HG03139 (cell line): ENCODE results near the gene UTP14A.

Source experiments
- ATAC-seq: cut with Tn5 transposase; IDR thresholded peaks from one replicate; pipeline ENCODE4 v1.9.1; 2021; ENCODE audit not compliant: unreplicated experiment

Gene UTP14A

DNA sequence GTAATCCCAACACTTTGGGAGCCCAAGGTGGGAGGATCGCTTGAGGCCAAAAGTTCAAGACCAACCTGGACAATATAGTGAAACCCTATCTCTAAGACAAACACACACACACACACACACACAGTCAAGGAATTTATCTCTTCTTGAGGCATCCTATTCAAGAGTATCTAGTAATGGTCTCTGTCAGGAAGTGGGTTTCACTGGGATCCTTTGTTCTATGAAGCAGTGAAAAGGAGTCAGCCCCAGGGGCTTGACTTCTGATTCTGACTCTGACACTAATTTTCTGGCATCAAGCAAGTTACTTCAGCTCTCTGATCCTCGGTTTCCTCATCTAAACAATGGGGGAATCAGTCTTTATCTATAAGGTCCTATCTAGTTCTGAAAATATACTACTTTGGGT is 34.8 kb downstream of the UTP14A start:
- ATAC-seq, result no peak

DNA sequence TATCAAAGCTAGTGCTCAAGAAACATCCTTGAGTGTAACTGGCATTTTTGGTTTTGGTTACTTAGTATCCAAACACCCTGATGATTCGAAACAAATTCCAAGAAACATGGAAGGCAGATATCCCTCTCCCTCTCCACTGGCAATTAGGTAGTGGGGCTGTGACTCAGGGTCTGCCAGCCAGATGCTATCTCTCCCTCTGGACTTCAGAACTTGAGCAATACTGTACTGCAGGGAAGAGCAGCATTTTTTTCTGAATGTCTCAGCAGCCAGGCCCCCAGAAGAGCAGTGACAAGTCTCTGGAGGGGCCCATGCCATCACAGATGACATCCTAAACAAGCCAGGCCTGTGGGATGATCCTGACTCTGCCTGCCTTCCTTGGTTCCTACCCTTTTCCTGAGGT is 39.2 kb downstream of the UTP14A start:
- ATAC-seq, result no peak

DNA sequence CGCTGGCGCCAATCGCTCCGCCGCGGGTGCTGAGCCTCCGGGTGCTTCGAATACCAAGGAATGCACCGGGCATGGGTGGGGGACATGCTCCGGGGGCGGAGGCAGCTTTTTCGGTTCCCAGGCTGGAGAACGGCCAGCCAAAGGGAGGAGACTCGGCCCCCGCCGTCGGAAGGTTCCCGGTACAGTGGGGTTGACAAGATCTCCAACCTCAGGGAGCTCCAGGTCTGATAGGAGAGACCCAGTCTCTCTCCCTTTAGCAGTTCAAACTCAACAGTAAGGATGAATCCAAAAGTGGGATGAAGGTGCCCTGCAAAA is 47.3 kb downstream of the UTP14A start:
- ATAC-seq, result no peak

- ATAC-seq, result no peak
Measured at GRCh38 chrX:129953881-129954280, 47.9 kb downstream of the UTP14A start.

DNA sequence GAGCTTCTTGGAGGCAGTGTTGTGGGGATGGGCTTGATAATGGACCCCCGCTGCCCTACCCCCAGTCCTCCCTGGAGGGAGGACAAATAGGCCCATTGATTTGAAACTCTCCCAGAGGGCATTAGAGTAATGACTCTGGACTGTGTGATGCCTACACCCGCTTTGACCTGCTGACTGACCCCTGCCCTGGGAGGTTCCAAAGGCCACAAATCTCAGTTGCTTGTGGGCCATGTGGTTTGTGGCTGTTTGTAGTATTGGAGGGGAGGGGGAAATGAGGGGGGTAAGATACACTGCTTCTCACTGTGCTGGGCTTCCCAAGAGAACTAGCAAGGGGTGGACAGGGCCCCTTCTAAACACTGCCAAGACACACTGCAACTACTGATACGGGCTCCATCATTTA is 48.8 kb downstream of the UTP14A start:
- no peak for ATAC-seq

GRCh38 chrX:129955682-129956081 is 49.7 kb downstream of the UTP14A start:
- no peak for ATAC-seq

DNA sequence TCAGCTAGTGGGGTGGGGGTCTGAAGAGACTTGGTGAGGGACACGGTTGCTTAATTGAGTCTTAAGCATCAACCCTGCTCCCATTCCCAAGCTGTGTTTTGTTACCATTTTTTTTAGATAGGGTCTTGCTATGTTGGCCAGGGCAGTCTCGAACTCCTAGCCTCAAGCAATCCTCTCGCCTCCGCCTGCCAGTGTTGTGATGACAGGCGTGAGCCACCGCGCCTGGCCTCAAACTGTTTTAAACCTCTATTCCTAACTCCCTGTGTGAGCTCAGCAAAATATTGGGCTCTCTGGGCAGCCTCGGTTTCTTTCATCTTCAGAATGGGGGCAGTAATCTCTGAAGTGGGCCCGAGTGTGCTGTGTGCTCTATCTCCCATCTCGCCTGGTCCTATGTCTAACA is 50.2 kb downstream of the UTP14A start:
- ATAC-seq, result no peak

- no peak for ATAC-seq
Measured at GRCh38 chrX:129956765-129957164, 50.8 kb downstream of the UTP14A start.

GRCh38 chrX:129957241-129958082 is 51.5 kb downstream of the UTP14A start:
- peak; percentile 61 for ATAC-seq

- no peak for ATAC-seq
Measured at GRCh38 chrX:129958083-129958465, 52.1 kb downstream of the UTP14A start.

GRCh38 chrX:129958814-129959492 is 53.0 kb downstream of the UTP14A start:
- no peak for ATAC-seq

DNA sequence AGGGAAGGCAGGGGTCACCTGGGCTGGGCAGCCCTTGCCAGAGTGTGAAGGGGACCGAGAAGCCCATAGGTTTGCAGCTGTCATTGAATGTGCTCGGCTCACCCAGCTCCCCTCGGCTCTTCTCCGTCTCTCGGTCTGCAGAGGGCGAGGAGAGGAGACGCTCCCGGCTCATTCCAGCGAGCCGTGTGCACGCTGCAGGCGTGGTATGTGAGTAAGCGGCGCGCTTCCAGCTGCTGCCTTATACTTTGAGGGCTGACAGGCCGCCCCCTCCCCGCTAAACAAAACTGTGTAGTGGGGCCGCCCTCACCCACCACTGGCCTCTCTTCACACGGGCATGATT is 53.5 kb downstream of the UTP14A start:
- no peak for ATAC-seq

DNA sequence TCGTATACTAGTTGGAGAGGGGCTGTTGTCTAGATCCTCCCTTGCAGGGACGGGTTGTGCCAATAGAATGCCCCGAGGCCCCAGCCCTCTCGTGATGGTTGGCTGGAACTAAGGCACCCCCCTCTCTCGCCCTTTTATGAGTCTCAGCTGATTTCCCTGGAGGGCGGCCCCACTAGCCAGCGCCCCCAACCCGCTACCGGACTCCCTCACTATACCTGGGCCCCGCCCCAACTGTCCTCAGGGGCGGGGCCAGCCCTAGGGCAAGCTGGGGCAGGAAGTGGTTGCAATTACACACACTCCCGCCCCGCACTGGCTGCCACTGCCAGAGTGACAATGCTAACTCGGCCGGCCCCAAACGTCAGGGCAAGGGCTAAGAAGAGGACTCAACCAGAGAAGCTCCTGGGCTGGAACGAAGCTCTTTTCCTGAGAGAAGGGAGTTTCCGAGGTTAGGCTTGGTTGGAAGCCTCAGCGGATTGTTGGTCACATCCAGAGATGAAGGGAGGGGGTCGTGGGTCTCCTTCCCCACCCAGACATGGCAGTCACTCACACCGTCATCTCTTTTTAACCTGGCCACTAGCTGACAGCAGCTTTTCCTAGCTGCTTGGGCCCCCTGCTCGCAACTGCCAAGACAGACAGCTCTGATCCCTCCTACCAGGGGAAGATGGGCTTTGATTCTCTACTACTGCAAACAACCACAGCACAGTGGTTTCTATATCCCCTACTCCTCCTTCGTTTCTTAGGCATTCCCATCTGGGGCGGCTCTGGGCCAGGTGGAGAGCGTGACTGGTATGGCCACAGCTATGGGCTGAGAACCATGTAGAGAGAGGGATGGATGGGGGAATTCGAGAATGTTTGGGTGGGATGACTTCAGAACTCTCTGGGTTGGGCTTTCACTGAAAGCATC is 55.5 kb downstream of the UTP14A start:
- peak; percentile 85 for ATAC-seq

DNA sequence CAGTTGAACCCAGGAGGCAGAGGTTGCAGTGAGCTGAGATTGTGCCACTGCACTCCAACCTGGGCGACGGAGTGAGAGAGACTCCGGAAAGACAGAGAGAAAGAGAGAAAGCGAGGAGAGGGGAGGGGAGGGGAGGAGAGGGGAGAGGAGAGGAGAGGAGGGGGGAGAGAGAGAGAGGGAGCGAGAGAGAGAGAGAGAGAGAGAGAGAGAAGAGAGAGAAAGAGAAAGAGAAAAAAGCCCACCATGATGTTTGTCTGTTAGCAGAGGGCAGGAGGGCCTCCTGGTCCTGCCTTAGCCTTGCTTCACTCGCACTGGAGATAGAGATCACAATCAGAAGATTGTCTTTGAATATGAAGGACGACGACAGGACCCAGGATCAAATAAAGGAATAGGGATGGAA is 57.8 kb downstream of the UTP14A start:
- ATAC-seq, result no peak

GRCh38 chrX:129965166-129965565 is 59.2 kb downstream of the UTP14A start:
- ATAC-seq, result no peak

GRCh38 chrX:129968968-129969367 is 63.0 kb downstream of the UTP14A start:
- no peak for ATAC-seq

- ATAC-seq, result no peak
Measured at GRCh38 chrX:129976441-129976840, 70.5 kb downstream of the UTP14A start.
